PC-3 (cell line): ENCODE results near the gene MRTFA. TPM values are rescaled to one million over a fixed set of nuclear protein-coding genes. Genes with fewer than 3 reads are reported as not detected.

Source experiments
- ATAC-seq: fragments of 200-7000 bp; cut with Tn5 transposase; 2 replicates; pipeline ENCODE4 v1.9.1; 2020; ENCODE audit warnings: mild to moderate bottlenecking, moderate library complexity
- BruUV-seq: library from RNA; stranded (reverse); fragments of 400-500 nt; replicated peaks from 2 replicates; lab custom pipeline; 2021; lab: Mats Ljungman, UMichigan
- CTCF ChIA-PET: fragments of 300-600 bp; sonication (Branson Sonifier 250); formaldehyde crosslinking; loops from one replicate; lab custom pipeline; 2022; ENCODE audit warnings: antibody characterized with exemption; lab: Charles Lee
- POLR2A ChIA-PET: fragments of 300-600 bp; sonication (Branson Sonifier 250); formaldehyde crosslinking; loops from one replicate; lab custom pipeline; 2022; ENCODE audit warnings: antibody characterized with exemption; ENCODE audit not compliant: unreplicated experiment; lab: Charles Lee
- DNase-seq: peaks from one replicate; pipeline ENCODE4 v3.0.0-alpha.2; 2015
- H2AFZ ChIP-seq: fragments of 300-600 bp; sonication (generic); 2 replicates; pipeline ENCODE4 v1.6.0; 2016; ENCODE audit warnings: antibody characterized with exemption, low read length
- H3F3A ChIP-seq: fragments of 300-600 bp; sonication (generic); one replicate; pipeline ENCODE4 v1.6.0; 2017; ENCODE audit warnings: antibody characterized with exemption, low read length, control low read depth, mild to moderate bottlenecking; ENCODE audit not compliant: unreplicated experiment
- H3K27ac ChIP-seq: fragments of 300-600 bp; sonication (generic); 2 replicates; pipeline ENCODE4 v1.5.1; 2016; ENCODE audit warnings: mild to moderate bottlenecking, low read length
- H3K27me3 ChIP-seq: fragments of 300-600 bp; sonication (generic); 2 replicates; pipeline ENCODE4 v1.6.1; 2016; ENCODE audit warnings: low read length, mixed read lengths
- H3K36me3 ChIP-seq: fragments of 300-600 bp; sonication (generic); 2 replicates; pipeline ENCODE4 v1.6.1; 2016; ENCODE audit warnings: low read depth, mixed run types, low read length, mixed read lengths
- H3K4me1 ChIP-seq: fragments of 300-600 bp; sonication (generic); 2 replicates; pipeline ENCODE4 v1.5.1; 2016; ENCODE audit warnings: low read length; ENCODE audit not compliant: insufficient read depth
- H3K4me2 ChIP-seq: fragments of 300-600 bp; sonication (generic); 2 replicates; pipeline ENCODE4 v1.6.0; 2016; ENCODE audit warnings: low read length
- H3K4me3 ChIP-seq: fragments of 300-600 bp; sonication (generic); 2 replicates; pipeline ENCODE4 v1.5.1; 2016; ENCODE audit warnings: mild to moderate bottlenecking, low read length, mixed read lengths
- H3K79me2 ChIP-seq: fragments of 300-600 bp; sonication (generic); 2 replicates; pipeline ENCODE4 v1.6.1; 2017; ENCODE audit warnings: low read length, mixed read lengths
- H3K9ac ChIP-seq: fragments of 300-600 bp; sonication (generic); 2 replicates; pipeline ENCODE4 v1.6.0; 2016; ENCODE audit warnings: mild to moderate bottlenecking, low read length
- H3K9me2 ChIP-seq: fragments of 300-600 bp; sonication (generic); replicated peaks from 2 replicates; pipeline ENCODE4 v1.6.1; 2016; ENCODE audit warnings: mixed run types, low read length, mixed read lengths
- H3K9me3 ChIP-seq: fragments of 300-600 bp; sonication (generic); 2 replicates; pipeline ENCODE4 v1.6.1; 2016; ENCODE audit warnings: low read length, mixed read lengths
- H4K20me1 ChIP-seq: fragments of 300-600 bp; sonication (generic); 2 replicates; pipeline ENCODE4 v1.6.1; 2016; ENCODE audit warnings: low read length, mixed read lengths
- EZH2 ChIP-seq: fragments of 300-600 bp; sonication (generic); IDR thresholded peaks from one replicate; pipeline ENCODE4 v1.6.1; 2017; ENCODE audit warnings: antibody characterized with exemption, mild to moderate bottlenecking, low read length; ENCODE audit not compliant: unreplicated experiment
- EZH2phosphoT487 ChIP-seq: fragments of 300-600 bp; sonication (generic); IDR thresholded peaks from 2 replicates; pipeline ENCODE4 v1.6.1; 2018; ENCODE audit warnings: mild to moderate bottlenecking, antibody characterized with exemption, low read length, borderline replicate concordance
- intact Hi-C: fragments of 100-400 bp; cut with micrococcal nuclease; formaldehyde crosslinking; loops from 2 replicates; pipeline ENCODE4 v1.9.0; 2023
- total RNA-seq: library from RNA; depleted of rRNA; stranded (reverse); fragments of >200 nt; gene quantifications from 2 replicates; pipeline ENCODE4 v1.2.3, GENCODE V29; 2014
- TF ChIP-seq, protein P1 (sequence below): fragments of 300-600 bp; sonication (generic); conservative IDR thresholded peaks from 2 replicates; pipeline ENCODE4 v1.5.1; 2017; ENCODE audit warnings: antibody characterized with exemption, low read depth, mild to moderate bottlenecking, low read length

MRTFA gene
- total RNA-seq, 1 experiment from 2014 or later, result 32.6 TPM

DNA sequence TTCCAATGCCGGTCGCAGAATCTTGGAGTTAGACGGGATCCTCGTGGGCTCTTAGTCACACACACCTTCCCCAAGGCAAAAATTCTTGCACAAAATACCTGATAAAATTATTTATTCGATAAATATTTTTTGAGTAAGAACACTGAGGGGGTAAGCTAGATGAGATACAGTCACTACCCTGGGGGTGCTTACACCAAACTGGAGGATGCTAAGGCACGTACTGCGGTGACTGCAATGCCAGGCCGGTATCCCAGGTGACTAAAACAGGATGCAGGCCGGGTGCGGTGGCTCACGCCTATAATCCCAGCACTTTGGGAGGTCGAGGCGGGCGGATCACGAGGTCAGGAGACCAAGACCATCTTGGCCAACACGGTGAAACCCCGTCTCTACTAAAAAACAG lies 1.7 kb upstream of the MRTFA start:
- Histone ChIP-seq H3K79me2 (peaks cover 32% of the 10 kb centered on the region), H4K20me1 (peaks cover 14% of the 10 kb centered on the region), H3F3A (no peaks in the 10 kb centered on the region), H2AFZ (peak overlapping the region; percentile 87), H3K4me1 (peaks cover 13% of the 10 kb centered on the region), H3K27me3 (no peaks in the 10 kb centered on the region), H3K9me2 (no peaks in the 10 kb centered on the region), H3K4me2 (peak overlapping the region; percentile 92), H3K9ac (no peak overlapping the region), H3K4me3 (peak overlapping the region; percentile 74), H3K36me3 (no peaks in the 10 kb centered on the region), H3K9me3 (no peaks in the 10 kb centered on the region), H3K27ac (peak overlapping the region; percentile 78)
- ChIA-PET POLR2A (no interaction called here), CTCF (no interaction called here)
- TF ChIP-seq EZH2, result no peak
- TF ChIP-seq, protein P1, sequence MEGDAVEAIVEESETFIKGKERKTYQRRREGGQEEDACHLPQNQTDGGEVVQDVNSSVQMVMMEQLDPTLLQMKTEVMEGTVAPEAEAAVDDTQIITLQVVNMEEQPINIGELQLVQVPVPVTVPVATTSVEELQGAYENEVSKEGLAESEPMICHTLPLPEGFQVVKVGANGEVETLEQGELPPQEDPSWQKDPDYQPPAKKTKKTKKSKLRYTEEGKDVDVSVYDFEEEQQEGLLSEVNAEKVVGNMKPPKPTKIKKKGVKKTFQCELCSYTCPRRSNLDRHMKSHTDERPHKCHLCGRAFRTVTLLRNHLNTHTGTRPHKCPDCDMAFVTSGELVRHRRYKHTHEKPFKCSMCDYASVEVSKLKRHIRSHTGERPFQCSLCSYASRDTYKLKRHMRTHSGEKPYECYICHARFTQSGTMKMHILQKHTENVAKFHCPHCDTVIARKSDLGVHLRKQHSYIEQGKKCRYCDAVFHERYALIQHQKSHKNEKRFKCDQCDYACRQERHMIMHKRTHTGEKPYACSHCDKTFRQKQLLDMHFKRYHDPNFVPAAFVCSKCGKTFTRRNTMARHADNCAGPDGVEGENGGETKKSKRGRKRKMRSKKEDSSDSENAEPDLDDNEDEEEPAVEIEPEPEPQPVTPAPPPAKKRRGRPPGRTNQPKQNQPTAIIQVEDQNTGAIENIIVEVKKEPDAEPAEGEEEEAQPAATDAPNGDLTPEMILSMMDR, result no peak
- TF ChIP-seq EZH2phosphoT487, result no peak
- no TSS peak for BruUV-seq
- DNase-seq, result peak; percentile 84
- peak; percentile 7; the same call in 1 of the 2 replicates for ATAC-seq
- intact Hi-C loops, result no loop called here

DNA sequence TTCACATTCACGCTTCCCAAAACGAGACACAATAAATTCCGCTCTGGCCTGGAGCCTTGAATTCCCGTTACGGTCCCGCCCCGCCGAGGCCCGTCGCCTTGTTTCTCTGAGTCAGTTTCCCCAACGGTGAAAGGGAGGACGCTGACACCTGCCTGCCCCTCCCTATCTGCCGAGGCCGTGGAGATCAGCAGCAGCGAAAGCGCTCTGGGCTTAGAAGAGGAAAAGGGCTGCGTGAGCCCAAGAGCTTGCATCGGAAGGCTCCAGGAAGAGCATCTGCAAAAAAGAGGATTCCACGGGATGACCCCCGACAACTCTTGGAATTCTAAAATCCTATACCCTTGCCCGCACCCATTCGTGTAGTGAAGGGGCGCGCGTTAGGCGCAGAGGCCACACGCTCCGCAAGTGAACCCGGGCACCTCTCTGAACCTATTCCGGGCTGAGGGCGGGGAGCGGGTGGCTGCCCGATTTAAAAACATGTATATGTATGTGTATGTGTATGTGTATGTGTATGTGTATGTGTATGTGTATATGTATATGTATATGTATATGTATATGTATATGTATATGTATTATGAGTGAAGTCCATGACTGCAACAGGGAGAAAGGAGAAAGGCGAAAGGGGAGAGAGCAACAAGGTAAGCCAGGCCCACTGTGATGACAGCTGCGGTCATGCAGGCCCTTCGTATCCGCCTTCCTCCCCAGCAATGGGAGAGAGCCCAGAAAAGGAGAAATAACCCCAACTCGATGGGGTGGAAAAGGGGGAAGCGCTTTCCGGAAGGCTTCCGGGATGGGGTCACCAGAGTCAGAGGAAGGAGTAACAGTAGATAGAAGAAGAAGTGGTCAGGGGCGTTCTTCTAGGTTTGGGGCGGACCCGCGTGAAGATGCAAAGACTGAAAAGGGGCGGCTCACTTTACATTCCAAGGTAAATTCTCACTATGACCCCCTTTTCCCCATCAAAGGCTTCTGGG lies 948 bp upstream of the MRTFA start:
- Histone ChIP-seq H3F3A (no peaks in the 10 kb centered on the region), H2AFZ (peak overlapping the region; percentile 87), H3K4me2 (peak overlapping the region; percentile 92), H3K4me3 (peak overlapping the region; percentile 74), H3K9me2 (no peaks in the 10 kb centered on the region), H3K9ac (peak overlapping the region; percentile 60), H4K20me1 (peaks cover 14% of the 10 kb centered on the region), H3K4me1 (peaks cover 13% of the 10 kb centered on the region), H3K79me2 (peaks cover 40% of the 10 kb centered on the region), H3K36me3 (no peaks in the 10 kb centered on the region), H3K9me3 (no peaks in the 10 kb centered on the region), H3K27ac (peak overlapping the region; percentile 78), H3K27me3 (no peaks in the 10 kb centered on the region)
- peak; percentile 5 for ATAC-seq
- TF ChIP-seq, protein P1, result no peak
- no peak for TF ChIP-seq EZH2phosphoT487
- TF ChIP-seq EZH2, result no peak
- CTCF ChIA-PET, result interaction anchor here (0.9 kb wide), 1 partner anchor 14 kb away, joined by 3 read pairs; no protein-coding TSS in a partner anchor
- POLR2A ChIA-PET, result interaction anchor here (0.7 to 0.8 kb wide), 3 partner anchors 76 to 1030 kb away, joined by 3 to 6 read pairs (median 3); partner anchors contain the start of gene SLC25A17
- TSS peak; percentile 96 for BruUV-seq
- peak; percentile 7 for DNase-seq
- intact Hi-C loops, result loop anchor here (2.0 kb wide), 1 partner anchor 113 kb away; no protein-coding TSS in a partner anchor
